Hepatocyte (in vitro differentiated cells): ENCODE data around the gene TAPT1.
"Not testable (repeated sequence)": the region's sequence is repeated elsewhere in the genome, so short reads cannot be mapped to it uniquely, and the experiment has no call there.

ENCODE experiments used
- CTCF ChIP-seq: fragments of 200-600 bp; sonication (generic); IDR thresholded peaks from 2 replicates; pipeline ENCODE4 v1.5.1; 2016; ENCODE audit warnings: antibody characterized with exemption, mild to moderate bottlenecking; ENCODE audit not compliant: poor library complexity
- EZH2 ChIP-seq: fragments of 200-600 bp; sonication (generic); IDR thresholded peaks from 2 replicates; pipeline ENCODE4 v1.6.1; 2016; ENCODE audit warnings: antibody characterized with exemption, mild to moderate bottlenecking, borderline replicate concordance

GRCh38 chr4:16144913-16145312, 81.4 kb downstream of the TAPT1 start:
- not testable (repeated sequence) for TF ChIP-seq CTCF, EZH2
